Endometrial microvascular endothelial cells (primary cell): ENCODE results near the gene PDGFB. TPM values are rescaled to one million over a fixed set of nuclear protein-coding genes. Genes with fewer than 3 reads are reported as not detected.

Experiments used
- in situ Hi-C: cut with HindIII; loops from 2 replicates; pipeline ENCODE4 v1.10.0; 2017; ENCODE audit warnings: low sequenced_read_pairs, low pct_unique_long_range_greater_than_20kb; ENCODE audit errors: inconsistent ontology term
- total RNA-seq: library from RNA; depleted of rRNA; stranded (reverse); fragments of >200 nt; gene quantifications from one replicate; pipeline ENCODE4 v1.2.3, GENCODE V29; 2015; ENCODE audit errors: inconsistent ontology term

Gene PDGFB
- total RNA-seq, 1 donor from 2014 or later = 64.7 TPM

- in situ Hi-C loops = no loop called here
These were observed 34.5 kb upstream of the PDGFB start for GRCh38 chr22:39279170-39279850.

- in situ Hi-C loops = no loop called here
These were observed 33.3 kb upstream of the PDGFB start for GRCh38 chr22:39278040-39278439.

GRCh38 chr22:39277142-39277607 is 32.4 kb upstream of the PDGFB start:
- in situ Hi-C loops = no loop called here

- in situ Hi-C loops = no loop called here
These were observed 31.8 kb upstream of the PDGFB start for GRCh38 chr22:39276440-39277141.

GRCh38 chr22:39275814-39276439 is 31.1 kb upstream of the PDGFB start:
- in situ Hi-C loops = no loop called here

GRCh38 chr22:39273950-39274887 is 29.4 kb upstream of the PDGFB start:
- in situ Hi-C loops = no loop called here

GRCh38 chr22:39270792-39271191 is 26.0 kb upstream of the PDGFB start:
- in situ Hi-C loops = no loop called here

- in situ Hi-C loops = no loop called here
These were observed 25.5 kb upstream of the PDGFB start for GRCh38 chr22:39270280-39270679.

GRCh38 chr22:39269095-39269790 is 24.5 kb upstream of the PDGFB start:
- in situ Hi-C loops = no loop called here

- in situ Hi-C loops = no loop called here
These were observed 23.9 kb upstream of the PDGFB start for GRCh38 chr22:39268645-39269044.

- in situ Hi-C loops = no loop called here
These were observed 23.2 kb upstream of the PDGFB start for GRCh38 chr22:39267974-39268373.

- in situ Hi-C loops = no loop called here
These were observed 21.7 kb upstream of the PDGFB start for GRCh38 chr22:39266398-39267030.

- in situ Hi-C loops = no loop called here
These were observed 20.5 kb upstream of the PDGFB start for GRCh38 chr22:39265143-39265886.

- in situ Hi-C loops = no loop called here
These were observed 19.7 kb upstream of the PDGFB start for GRCh38 chr22:39264349-39265038.

- in situ Hi-C loops = no loop called here
These were observed 19.0 kb upstream of the PDGFB start for GRCh38 chr22:39263626-39264348.

GRCh38 chr22:39259666-39260065 is 14.9 kb upstream of the PDGFB start:
- in situ Hi-C loops = no loop called here
